HG02970 (cell line): Measurements from ENCODE around the gene SOBP.

Source experiments
- ATAC-seq: cut with Tn5 transposase; IDR thresholded peaks from one replicate; pipeline ENCODE4 v1.9.1; 2021; ENCODE audit warnings: mild to moderate bottlenecking, moderate library complexity, moderate number of reproducible peaks; ENCODE audit not compliant: unreplicated experiment, low FRiP score

The SOBP gene

DNA sequence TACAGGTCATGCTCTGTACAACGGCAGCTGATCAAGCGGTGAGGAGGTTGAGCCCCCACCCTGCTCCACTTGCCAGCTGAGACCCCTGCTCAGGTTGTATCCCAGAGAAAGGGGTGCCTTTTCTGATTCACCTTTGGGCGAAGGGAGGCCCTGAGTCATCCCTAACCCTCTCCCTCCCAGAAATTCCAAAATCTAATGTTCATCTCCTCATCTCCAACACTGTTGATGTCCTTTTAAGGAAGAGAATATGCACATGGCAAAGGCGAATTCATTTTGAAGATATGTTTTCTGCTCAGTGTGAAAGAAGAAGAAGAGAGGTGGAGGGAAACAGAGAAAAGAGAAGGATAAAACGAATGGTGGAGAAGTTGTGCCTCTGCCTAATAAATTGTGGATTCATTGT is 213.7 kb downstream of the SOBP start:
- ATAC-seq, result no peak

DNA sequence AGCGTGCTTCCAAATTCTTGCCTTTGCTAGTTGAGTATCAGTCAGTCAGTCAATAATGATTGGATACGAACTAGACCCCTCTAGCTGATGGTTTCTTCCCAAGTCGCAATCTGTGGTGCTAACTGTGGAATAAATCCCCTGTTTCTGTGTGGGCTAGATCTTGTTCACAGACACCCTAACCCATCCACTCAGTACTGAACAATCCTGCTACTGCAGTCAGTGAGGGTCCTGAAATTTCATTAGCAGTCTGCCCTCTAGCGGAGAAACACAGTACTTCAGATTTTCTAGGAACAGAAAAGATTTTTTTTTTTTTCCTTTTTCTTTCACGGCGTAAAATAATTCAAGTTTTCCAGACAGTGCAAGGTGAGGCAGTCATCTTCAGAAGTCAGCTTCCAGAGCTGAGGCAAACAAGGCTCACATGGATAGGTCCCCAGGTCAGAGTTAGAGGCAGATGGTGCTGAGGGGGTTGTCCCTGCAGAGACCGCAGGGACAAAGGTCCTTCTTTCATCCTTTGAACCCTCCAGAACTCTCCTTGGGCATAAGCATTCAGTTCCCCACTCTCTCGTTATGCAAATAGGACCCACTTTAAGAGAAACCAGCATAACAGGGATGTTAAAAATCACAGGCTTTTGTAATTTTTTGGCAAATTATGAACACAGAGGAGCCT is 214.6 kb downstream of the SOBP start:
- no peak for ATAC-seq

DNA sequence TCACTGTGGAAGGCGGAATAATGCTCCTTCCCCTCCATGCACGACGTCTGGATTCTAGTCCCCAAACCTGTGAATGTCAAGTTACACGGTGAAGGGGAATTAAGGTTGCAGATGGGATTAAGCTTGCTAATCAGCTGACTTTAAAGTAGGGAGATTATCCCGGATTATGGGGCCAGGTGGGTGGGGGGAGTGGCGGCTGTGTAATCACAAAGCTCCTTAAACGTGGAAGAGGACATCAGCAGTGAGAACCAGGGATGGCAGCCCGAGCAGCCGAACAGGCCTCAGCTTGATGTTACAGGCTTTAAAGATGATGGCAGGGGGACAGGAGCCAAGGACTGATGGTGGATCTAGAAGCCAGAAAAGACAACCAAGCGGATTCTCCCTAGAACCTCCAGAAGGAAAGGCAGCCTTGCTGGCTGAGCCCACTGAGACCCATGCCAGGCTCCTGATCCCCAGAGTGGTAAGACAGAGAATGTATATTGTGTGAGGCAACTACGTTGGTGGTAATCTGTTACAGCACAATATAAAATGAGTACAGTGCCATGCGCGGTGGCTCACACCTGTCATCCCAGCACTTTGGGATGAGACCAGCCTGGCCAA is 216.7 kb downstream of the SOBP start:
- no peak for ATAC-seq

DNA sequence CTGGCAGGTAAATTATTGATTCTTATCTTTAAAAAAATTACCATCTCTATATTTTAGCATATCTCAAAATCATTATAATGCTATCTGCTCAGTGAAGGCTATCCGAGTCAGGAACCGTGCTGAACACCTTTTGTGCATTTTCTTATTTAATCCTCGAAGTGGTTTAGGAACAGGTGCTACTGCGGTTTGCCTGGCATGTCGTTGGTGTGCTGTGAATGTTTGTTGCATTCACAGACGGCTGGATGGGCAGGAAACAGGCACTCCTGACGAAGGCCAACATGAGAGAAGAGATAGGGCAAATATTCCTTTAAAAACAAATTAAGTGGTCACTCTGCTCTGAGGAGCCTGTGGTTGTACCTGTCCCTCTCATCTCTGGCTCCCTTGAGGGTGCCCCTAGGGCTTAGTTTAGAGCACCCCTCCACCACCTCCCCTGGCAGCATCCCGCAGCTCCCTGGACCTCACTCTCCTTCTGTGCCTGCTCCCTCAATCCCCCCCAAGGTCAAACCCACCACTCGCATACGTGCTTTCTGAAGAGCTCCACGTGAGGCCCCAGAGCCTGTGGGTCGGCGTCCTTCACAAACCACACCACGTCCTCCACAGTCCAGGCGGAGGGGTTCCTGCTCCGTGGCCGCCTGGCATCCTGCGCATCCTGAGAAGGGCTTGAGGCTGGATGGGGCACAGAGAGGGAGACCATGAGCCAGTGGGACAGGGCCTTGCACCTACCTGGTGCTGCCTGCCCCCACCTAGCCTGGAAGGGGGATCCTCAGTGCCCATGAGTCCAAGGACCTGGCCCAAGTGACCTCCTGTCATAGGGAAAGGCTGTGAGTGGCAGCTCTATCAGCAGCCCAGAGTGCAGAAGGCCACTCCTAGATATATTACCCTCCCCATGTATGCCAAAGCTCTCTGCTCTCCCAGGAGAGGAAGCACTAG is 217.7 kb downstream of the SOBP start:
- no peak for ATAC-seq

DNA sequence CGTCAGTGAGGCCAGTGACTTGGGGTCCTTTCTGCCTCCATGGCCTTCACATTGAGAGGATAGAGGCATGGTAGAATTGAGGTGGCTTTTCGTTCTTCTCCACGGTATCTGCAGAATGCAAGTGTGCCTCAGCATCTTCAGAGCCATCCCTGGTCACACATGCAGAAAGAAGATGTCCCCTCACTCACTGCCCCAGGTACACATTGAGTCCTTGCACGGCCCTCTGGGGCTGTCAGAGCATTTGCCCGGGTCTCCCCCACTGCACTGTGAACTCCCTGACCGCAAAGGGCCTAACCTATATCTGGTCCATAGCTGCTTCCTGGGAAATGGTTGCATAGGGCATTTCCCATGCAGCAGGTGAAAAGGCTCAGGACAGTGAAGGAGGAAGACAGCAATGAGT is 218.5 kb downstream of the SOBP start:
- no peak for ATAC-seq

DNA sequence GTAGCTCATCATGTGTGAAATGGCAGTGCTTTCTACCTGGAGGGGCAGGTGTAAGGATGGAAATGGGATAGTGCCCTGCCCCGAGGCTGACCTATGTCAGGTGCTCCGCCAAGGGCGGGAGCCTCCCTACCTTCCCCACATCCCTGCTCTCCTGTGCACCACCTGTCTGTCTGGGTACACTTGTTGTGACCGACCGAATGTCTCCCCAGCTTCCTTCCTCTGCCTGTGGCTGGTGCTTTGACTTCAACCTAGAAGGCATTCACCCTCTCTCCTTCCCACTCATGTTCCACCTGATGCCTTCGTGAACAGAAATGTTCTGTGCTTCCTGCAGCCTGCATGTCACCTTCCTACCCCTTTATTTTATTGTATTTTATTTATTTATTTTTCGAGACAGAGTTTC is 219.4 kb downstream of the SOBP start:
- ATAC-seq, result no peak
